WTC11 (cell line): ENCODE results near the gene CMC4. TPM values are rescaled to one million over a fixed set of nuclear protein-coding genes. Genes with fewer than 3 reads are reported as not detected.

ENCODE experiments used
- ATAC-seq: fragments of 200-7000 bp; cut with Tn5 transposase; 2 replicates; pipeline ENCODE4 v1.10.0; 2021; ENCODE audit warnings: mild to moderate bottlenecking, moderate library complexity
- CTCF ChIA-PET: fragments of 300-600 bp; sonication (Branson Sonifier 250); formaldehyde crosslinking; loops from one replicate; lab custom pipeline; 2021; ENCODE audit warnings: antibody characterized with exemption; lab: Charles Lee
- POLR2A ChIA-PET: fragments of 350-600 bp; sonication (Branson Sonifier 250); formaldehyde crosslinking; loops from one replicate; lab custom pipeline; 2021; ENCODE audit warnings: antibody characterized with exemption; lab: Charles Lee
- DNase-seq: peaks from one replicate; pipeline ENCODE4 v3.0.0; 2021; ENCODE audit warnings: low spot score
- H3K27ac Mint-ChIP-seq: 2 replicates; pipeline ENCODE4 v1.8.0; 2021; ENCODE audit warnings: mixed read lengths
- H3K27me3 Mint-ChIP-seq: 2 replicates; pipeline ENCODE4 v1.8.0; 2021; ENCODE audit warnings: low read depth, mild to moderate bottlenecking, moderate library complexity, mixed read lengths
- H3K36me3 Mint-ChIP-seq: 2 replicates; pipeline ENCODE4 v1.8.0; 2021; ENCODE audit warnings: mixed read lengths
- H3K4me1 Mint-ChIP-seq: 2 replicates; pipeline ENCODE4 v1.8.0; 2022; ENCODE audit warnings: mixed read lengths
- H3K4me3 Mint-ChIP-seq: 2 replicates; pipeline ENCODE4 v1.8.0; 2021; ENCODE audit warnings: mild to moderate bottlenecking, moderate library complexity, mixed read lengths
- H3K9me3 Mint-ChIP-seq: 2 replicates; pipeline ENCODE4 v1.8.0; 2021; ENCODE audit warnings: mixed read lengths
- ELF4 ChIP-seq: sonication (generic); formaldehyde crosslinking; IDR thresholded peaks from 2 replicates; pipeline ENCODE4 v1.8.1; 2022; ENCODE audit warnings: low read depth, mild to moderate bottlenecking, moderate library complexity, missing genetic modification reagents
- FOXK1 ChIP-seq: sonication (generic); formaldehyde crosslinking; IDR thresholded peaks from 2 replicates; pipeline ENCODE4 v1.8.0; 2022; ENCODE audit warnings: mild to moderate bottlenecking, moderate library complexity, missing genetic modification reagents
- MAX ChIP-seq: sonication (generic); formaldehyde crosslinking; IDR thresholded peaks from 2 replicates; pipeline ENCODE4 v1.8.0; 2022; ENCODE audit warnings: mild to moderate bottlenecking, missing genetic modification reagents
- SMAD3 ChIP-seq: sonication (generic); formaldehyde crosslinking; IDR thresholded peaks from 2 replicates; pipeline ENCODE4 v1.8.0; 2022; ENCODE audit warnings: missing genetic modification reagents, mild to moderate bottlenecking, borderline replicate concordance
- SMAD4 ChIP-seq: sonication (generic); formaldehyde crosslinking; IDR thresholded peaks from 2 replicates; pipeline ENCODE4 v1.8.0; 2022; ENCODE audit warnings: mild to moderate bottlenecking, missing genetic modification reagents
- STAT6 ChIP-seq: sonication (generic); formaldehyde crosslinking; conservative IDR thresholded peaks from 2 replicates; pipeline ENCODE4 v1.8.1; 2023; ENCODE audit warnings: mild to moderate bottlenecking, low read depth, missing genetic modification reagents, moderate library complexity
- USF1 ChIP-seq: sonication (generic); formaldehyde crosslinking; IDR thresholded peaks from 2 replicates; pipeline ENCODE4 v1.8.0; 2022; ENCODE audit warnings: mild to moderate bottlenecking, missing genetic modification reagents
- ZNF232 ChIP-seq: sonication (generic); formaldehyde crosslinking; IDR thresholded peaks from 2 replicates; pipeline ENCODE4 v1.8.0; 2022; ENCODE audit warnings: mild to moderate bottlenecking, missing genetic modification reagents
- ZNF263 ChIP-seq: sonication (generic); formaldehyde crosslinking; IDR thresholded peaks from 2 replicates; pipeline ENCODE4 v1.8.1; 2022; ENCODE audit warnings: low read depth, mild to moderate bottlenecking, moderate library complexity, missing genetic modification reagents
- ZNF423 ChIP-seq: fragments of 250-450 bp; sonication (Bioruptor Pico); IDR thresholded peaks from 2 replicates; pipeline ENCODE4 v2.1.2; 2022; ENCODE audit warnings: mild to moderate bottlenecking, moderate library complexity
- total RNA-seq: library from RNA; stranded (reverse); gene quantifications from 3 replicates; pipeline ENCODE4 v1.2.3, GENCODE V29; 2021
- TF ChIP-seq, protein P1 (sequence below): sonication (generic); formaldehyde crosslinking; IDR thresholded peaks from 2 replicates; pipeline ENCODE4 v1.8.1; 2022; ENCODE audit warnings: mild to moderate bottlenecking, moderate library complexity, missing genetic modification reagents
- TF ChIP-seq, protein P2 (sequence below): sonication (generic); formaldehyde crosslinking; IDR thresholded peaks from 2 replicates; pipeline ENCODE4 v1.8.1; 2023; ENCODE audit warnings: mild to moderate bottlenecking, missing genetic modification reagents, moderate library complexity

The CMC4 gene
- total RNA-seq, 1 experiment from 2014 or later = 3.0 TPM

- TF ChIP-seq SMAD4 (CRISPR knock-in tag) (no peak), ELF4 (CRISPR knock-in tag) (peak; percentile 54; the same call in 1 of the 2 replicates), USF1 (peak; percentile 67; the same call in 1 of the 2 replicates), FOXK1 (peak; percentile 86), MAX (CRISPR knock-in tag) (0 out of 2 replicates have a peak, but pooled peaks have one; percentile 37), ZNF232 (no peak), ZNF423 (CRISPR knock-in tag) (peak; percentile 79)
- TF ChIP-seq, protein P1, sequence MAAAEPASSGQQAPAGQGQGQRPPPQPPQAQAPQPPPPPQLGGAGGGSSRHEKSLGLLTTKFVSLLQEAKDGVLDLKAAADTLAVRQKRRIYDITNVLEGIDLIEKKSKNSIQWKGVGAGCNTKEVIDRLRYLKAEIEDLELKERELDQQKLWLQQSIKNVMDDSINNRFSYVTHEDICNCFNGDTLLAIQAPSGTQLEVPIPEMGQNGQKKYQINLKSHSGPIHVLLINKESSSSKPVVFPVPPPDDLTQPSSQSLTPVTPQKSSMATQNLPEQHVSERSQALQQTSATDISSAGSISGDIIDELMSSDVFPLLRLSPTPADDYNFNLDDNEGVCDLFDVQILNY = 0 out of 2 replicates have a peak, but pooled peaks have one; percentile 42
- TF ChIP-seq, protein P2, sequence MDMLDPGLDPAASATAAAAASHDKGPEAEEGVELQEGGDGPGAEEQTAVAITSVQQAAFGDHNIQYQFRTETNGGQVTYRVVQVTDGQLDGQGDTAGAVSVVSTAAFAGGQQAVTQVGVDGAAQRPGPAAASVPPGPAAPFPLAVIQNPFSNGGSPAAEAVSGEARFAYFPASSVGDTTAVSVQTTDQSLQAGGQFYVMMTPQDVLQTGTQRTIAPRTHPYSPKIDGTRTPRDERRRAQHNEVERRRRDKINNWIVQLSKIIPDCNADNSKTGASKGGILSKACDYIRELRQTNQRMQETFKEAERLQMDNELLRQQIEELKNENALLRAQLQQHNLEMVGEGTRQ (CRISPR knock-in tag) = peak; percentile 73
- TF ChIP-seq, all 79 proteins: peak for 7
- no peaks in the 10 kb centered on the region for H3K36me3 Mint-ChIP-seq
- H3K27me3 Mint-ChIP-seq = no peaks in the 10 kb centered on the region
- peak; percentile 83 for DNase-seq
- peak within 1 kb of the TSS; percentile 89 for H3K27ac Mint-ChIP-seq
- ChIA-PET POLR2A (interaction anchor here (0.8 kb wide), 1 partner anchor 10 kb away, joined by 4 read pairs; no protein-coding TSS in a partner anchor), CTCF (interaction anchor here (1.0 kb wide), 2 partner anchors 22 to 109 kb away, joined by 4 read pairs; no protein-coding TSS in a partner anchor)
- peak within 1 kb of the TSS; percentile 84 for H3K4me3 Mint-ChIP-seq
- no peaks in the 10 kb centered on the region for H3K9me3 Mint-ChIP-seq
- ATAC-seq = peak; percentile 84
- H3K4me1 Mint-ChIP-seq = peaks cover 13% of the 10 kb centered on the region
Observed at GRCh38 chrX:155026727-155027508, 44.0 kb downstream of the CMC4 start, which contains the start of gene FUNDC2. FUNDC2 (plus strand) TSS chrX:155026844; CDS start chrX:155026939, 95 bp downstream.

DNA sequence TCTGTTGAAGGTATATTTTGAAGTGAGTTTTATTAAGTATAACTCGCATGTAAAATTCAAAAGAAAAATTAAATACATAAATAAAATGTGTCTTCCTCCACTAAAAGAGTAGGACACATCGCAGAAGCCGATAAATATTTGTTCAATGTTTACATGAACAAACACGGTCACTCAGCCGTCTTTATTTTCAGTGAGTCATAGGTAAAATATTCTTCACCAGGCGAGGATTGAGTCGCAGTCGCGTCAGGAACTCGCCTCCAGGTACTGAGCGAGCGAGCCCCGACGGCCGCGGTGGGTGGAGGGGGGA is 44.6 kb downstream of the CMC4 start:
- no peak for DNase-seq
- H3K27me3 Mint-ChIP-seq = no peaks in the 10 kb centered on the region
- CTCF ChIA-PET = interaction anchor here (1.0 kb wide), 2 partner anchors 22 to 109 kb away, joined by 4 read pairs; no protein-coding TSS in a partner anchor
- TF ChIP-seq ZNF263 (CRISPR knock-in tag) = no peak
- TF ChIP-seq, protein P2 (CRISPR knock-in tag) = no peak
- TF ChIP-seq SMAD3 (CRISPR knock-in tag) = no peak
- TF ChIP-seq STAT6 (CRISPR knock-in tag) = no peak
- TF ChIP-seq, all 79 proteins: peak for 0
- POLR2A ChIA-PET = interaction anchor here (0.8 kb wide), 1 partner anchor 10 kb away, joined by 4 read pairs; no protein-coding TSS in a partner anchor
- no peak for ATAC-seq
- peaks cover 13% of the 10 kb centered on the region for H3K4me1 Mint-ChIP-seq
- peak overlapping the region; percentile 84 for H3K4me3 Mint-ChIP-seq
- no peak overlapping the region; the same call in 1 of the 2 replicates for H3K27ac Mint-ChIP-seq
- no peaks in the 10 kb centered on the region for H3K36me3 Mint-ChIP-seq
- no peaks in the 10 kb centered on the region for H3K9me3 Mint-ChIP-seq
